ENCODE measurements around the gene AATK. TPM values are rescaled to one million over a fixed set of nuclear protein-coding genes. Genes with fewer than 3 reads are reported as not detected.

The AATK gene
- total and polyA plus RNA-seq, 2 of the 4 experiments (the other 2 are of a cell fraction) = under 0.01 to 0.21 TPM

DNA sequence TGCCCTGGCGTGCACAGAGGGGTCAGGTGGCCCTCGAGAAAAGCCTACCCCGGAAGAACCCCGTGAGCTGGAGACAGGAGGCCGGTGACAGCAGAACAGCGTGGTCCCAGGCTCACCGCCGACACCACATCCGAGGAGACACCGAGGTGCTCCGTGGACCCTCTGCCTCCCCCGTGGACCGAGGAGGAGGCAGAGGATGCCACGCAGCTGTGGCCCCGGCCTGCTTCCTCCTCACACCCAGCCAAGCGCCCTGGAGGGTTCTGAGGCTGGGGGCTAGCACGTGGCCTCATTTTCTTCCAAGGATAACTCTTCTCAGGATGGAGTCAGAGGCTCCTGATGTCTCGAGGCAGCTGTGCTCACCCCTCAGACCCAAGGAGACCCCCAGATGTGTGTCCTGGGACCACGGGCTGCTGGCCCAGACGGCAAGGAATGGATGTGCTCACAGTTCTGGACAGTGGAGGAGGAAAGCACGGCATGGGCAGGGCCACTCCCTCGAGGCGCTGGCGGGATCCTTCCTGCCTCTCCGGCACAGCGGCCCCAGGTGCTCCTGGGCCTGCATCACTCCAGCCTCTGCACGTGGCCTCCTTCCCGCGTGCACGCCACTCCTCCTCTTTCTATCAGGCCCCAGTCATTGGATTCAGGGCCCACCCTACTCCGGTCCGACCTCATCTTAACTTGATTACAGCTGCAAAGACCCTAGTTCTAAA lies 5.1 kb downstream of the AATK start:
- CTCF ChIA-PET = no interaction called here
- H4K5ac ChIP-seq (ENCODE audit: low read depth, low read length) = no peak overlapping the region
- ATAC-seq (ENCODE audit: low read depth) = no peak

More for the DNA sequence above, 5.1 kb downstream of the AATK start:
- no peak overlapping the region for H2AFZ ChIP-seq (replicated peaks; ENCODE audit: low read length, poor library complexity)
- no peak overlapping the region for H3K56ac ChIP-seq (ENCODE audit: extremely low read depth, insufficient read depth, low read length)
- no peak overlapping the region for H2AK5ac ChIP-seq (ENCODE audit: low read depth, low read length)
- no peak overlapping the region for H4K8ac ChIP-seq (ENCODE audit: low read depth in 2 of 2, low read length in 2 of 2)
- intact Hi-C loops (cut with micrococcal nuclease) (no loop called here), in situ Hi-C loops (cut with MboI; ENCODE audit: low sequenced_read_pairs) (no loop called here), dilution Hi-C loops (cut with HindIII; ENCODE audit: low sequenced_read_pairs, unreplicated experiment) (no loop called here)
- WGBS, 2 experiments (ENCODE audit: extremely low coverage in 2 of 2, insufficient read length in 1 of 2) = 53% methylated on average over 16 of the region's 32 CpGs; no CpG with 5 or more reads in 1 of the 2 experiments
- no peaks in the 10 kb centered on the region for H3K4me1 ChIP-seq (ENCODE audit: control insufficient read depth, insufficient read depth, low read length)
- no peaks in the 10 kb centered on the region for H3K9me3 ChIP-seq (ENCODE audit: control insufficient read depth, insufficient read depth, low read length)
- no peak for DNase-seq
- H3K36me3 ChIP-seq (ENCODE audit: control insufficient read depth, insufficient read depth, low read length) = no peaks in the 10 kb centered on the region
- no peak overlapping the region for H3K23ac ChIP-seq (ENCODE audit: low read depth, low read length)
- no peak overlapping the region for H2BK20ac ChIP-seq (ENCODE audit: low read depth, low read length)
- no peaks in the 10 kb centered on the region for H3K9me1 ChIP-seq (ENCODE audit: insufficient read depth, low read length)
- no peaks in the 10 kb centered on the region for H3K79me1 ChIP-seq (ENCODE audit: low read depth in 1 of 2, low read length in 2 of 2)
- POLR2A ChIA-PET (ENCODE audit: unreplicated experiment) = no interaction called here
- no peak overlapping the region for H3K4ac ChIP-seq (ENCODE audit: low read depth, low read length)
- no peak overlapping the region for H3K18ac ChIP-seq (ENCODE audit: low read depth, low read length)
- peaks cover 33% of the 10 kb centered on the region; the same call in 1 of the 2 replicates for H3K27me3 ChIP-seq (ENCODE audit: control insufficient read depth, insufficient read depth, low read length)
- no peak overlapping the region for H2AK9ac ChIP-seq (replicated peaks; ENCODE audit: low read depth, low read length, poor library complexity)
- no peak overlapping the region for H3K4me3 ChIP-seq (ENCODE audit: insufficient read depth, low read depth, low read length)
- H3K4me2 ChIP-seq (ENCODE audit: low read depth, low read length) = no peak overlapping the region
- no peak overlapping the region for H3K9ac ChIP-seq (ENCODE audit: low read depth, low read length)
- no peak overlapping the region for H3K27ac ChIP-seq (ENCODE audit: insufficient read depth, low read length)
- TF ChIP-seq BHLHE40 (IDR thresholded peaks at IDR 0.05; ENCODE audit: low read depth, low read length) (no peak), MAZ (IDR thresholded peaks at IDR 0.05; ENCODE audit: borderline replicate concordance, low read depth, low read length) (no peak), SMC3 (IDR thresholded peaks at IDR 0.05; ENCODE audit: low read depth, low read length) (no peak), CHD1 (IDR thresholded peaks at IDR 0.05; ENCODE audit: low read depth, low read length) (no peak), NFE2L2 (IDR thresholded peaks at IDR 0.05; ENCODE audit: low read depth, low read length) (no peak), POLR2A (IDR thresholded peaks at IDR 0.05; ENCODE audit: low read depth, low read length) (no peak), CTCF (conservative IDR thresholded peaks at IDR 0.05; ENCODE audit: low read depth, low read length) (no peak), MAFK (IDR thresholded peaks at IDR 0.05; ENCODE audit: low read depth, low read length) (no peak)
- H4K20me1 ChIP-seq (ENCODE audit: insufficient read depth, low read length) = no peaks in the 10 kb centered on the region
- H2BK15ac ChIP-seq (ENCODE audit: low read depth, low read length) = no peak overlapping the region
- no peak overlapping the region for H2BK120ac ChIP-seq (ENCODE audit: low read depth, low read length)
- no peak overlapping the region for H2BK5ac ChIP-seq (ENCODE audit: low read depth, low read length, poor library complexity, severe bottlenecking)
- H3K14ac ChIP-seq (replicated peaks; ENCODE audit: low read depth, low read length) = no peak overlapping the region
- no TSS peak for BruUV-seq (replicated peaks)
- H4K91ac ChIP-seq (ENCODE audit: insufficient read depth, low read depth, low read length) = no peak overlapping the region

Measured in IMR-90 (cell line).